Calu3 (cell line): Measurements from ENCODE around the gene SH3BP4. TPM values are rescaled to one million over a fixed set of nuclear protein-coding genes. Genes with fewer than 3 reads are reported as not detected.

Experiments
- BruUV-seq: library from RNA; stranded (reverse); fragments of 400-500 nt; replicated peaks from 2 replicates; lab custom pipeline; 2021; lab: Mats Ljungman, UMichigan
- CTCF ChIA-PET: fragments of 300-600 bp; sonication (Branson Sonifier 250); formaldehyde crosslinking; loops from one replicate; lab custom pipeline; 2022; ENCODE audit warnings: antibody characterized with exemption; lab: Charles Lee
- DNase-seq: peaks from one replicate; pipeline ENCODE4 v3.0.0; 2022
- H3K27ac Mint-ChIP-seq: one replicate; pipeline ENCODE4 v1.8.0; 2022; ENCODE audit warnings: mixed read lengths; ENCODE audit not compliant: unreplicated experiment
- H3K27me3 Mint-ChIP-seq: one replicate; pipeline ENCODE4 v1.8.0; 2022; ENCODE audit warnings: mixed read lengths; ENCODE audit not compliant: unreplicated experiment
- H3K36me3 Mint-ChIP-seq: one replicate; pipeline ENCODE4 v1.8.0; 2022; ENCODE audit warnings: mild to moderate bottlenecking, moderate library complexity, mixed read lengths; ENCODE audit not compliant: insufficient read depth, unreplicated experiment
- H3K4me1 Mint-ChIP-seq: one replicate; pipeline ENCODE4 v1.8.0; 2022; ENCODE audit warnings: mild to moderate bottlenecking, low read depth, mixed read lengths; ENCODE audit not compliant: unreplicated experiment
- H3K4me3 Mint-ChIP-seq: one replicate; pipeline ENCODE4 v1.8.0; 2022; ENCODE audit warnings: mild to moderate bottlenecking, low read depth, moderate library complexity, mixed read lengths; ENCODE audit not compliant: unreplicated experiment
- H3K9me3 Mint-ChIP-seq: one replicate; pipeline ENCODE4 v1.8.0; 2022; ENCODE audit warnings: low read depth, mixed read lengths; ENCODE audit not compliant: unreplicated experiment
- intact Hi-C: fragments of 100-400 bp; cut with micrococcal nuclease; formaldehyde crosslinking; loops from one replicate; pipeline ENCODE4 v1.10.0; 2022; ENCODE audit not compliant: unreplicated experiment
- total RNA-seq: library from RNA; stranded (reverse); gene quantifications from 2 replicates; pipeline ENCODE4 v1.2.3, GENCODE V29; 2022
- TF ChIP-seq, protein P1 (sequence below): fragments of 200-600 bp; IDR thresholded peaks from one replicate; pipeline ENCODE4 v1.8.0; 2022; ENCODE audit warnings: antibody characterized with exemption; ENCODE audit not compliant: unreplicated experiment

Gene SH3BP4
- total RNA-seq, 1 experiment from 2014 or later: 36.9 TPM

DNA sequence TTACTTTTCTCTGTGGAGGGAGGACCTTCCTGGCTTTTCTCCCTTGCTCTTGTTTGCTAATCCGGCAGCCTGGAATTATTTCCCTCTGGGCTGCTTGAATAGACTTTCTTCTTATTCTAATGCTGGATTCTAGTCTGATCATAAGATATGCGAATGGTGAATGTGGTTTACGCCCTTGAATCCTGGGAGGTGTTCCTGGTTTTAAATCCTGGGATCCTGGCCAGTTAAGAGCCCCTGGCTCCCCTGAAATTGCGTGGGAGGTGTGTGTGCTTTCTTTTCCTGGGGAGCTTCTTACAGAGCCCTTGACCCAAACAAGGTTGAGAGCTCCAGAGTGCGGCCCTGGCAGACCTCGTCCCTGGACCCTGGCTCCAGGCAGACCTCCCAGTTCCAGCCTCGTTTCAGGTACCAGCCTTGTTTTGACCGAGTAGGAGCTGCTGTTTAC is 2.8 kb downstream of the SH3BP4 start:
- BruUV-seq: no TSS peak
- no peak for DNase-seq
- Mint-ChIP-seq H3K9me3 (no peaks in the 10 kb centered on the region), H3K4me3 (no peak overlapping the region), H3K27ac (no peak overlapping the region), H3K27me3 (no peaks in the 10 kb centered on the region), H3K36me3 (peaks cover 33% of the 10 kb centered on the region), H3K4me1 (peaks cover 48% of the 10 kb centered on the region)
- intact Hi-C loops: no loop called here
- CTCF ChIA-PET: interaction anchor here (1.0 kb wide), 1 partner anchor 96 kb away, joined by 3 read pairs; no protein-coding TSS in a partner anchor
- TF ChIP-seq, protein P1, sequence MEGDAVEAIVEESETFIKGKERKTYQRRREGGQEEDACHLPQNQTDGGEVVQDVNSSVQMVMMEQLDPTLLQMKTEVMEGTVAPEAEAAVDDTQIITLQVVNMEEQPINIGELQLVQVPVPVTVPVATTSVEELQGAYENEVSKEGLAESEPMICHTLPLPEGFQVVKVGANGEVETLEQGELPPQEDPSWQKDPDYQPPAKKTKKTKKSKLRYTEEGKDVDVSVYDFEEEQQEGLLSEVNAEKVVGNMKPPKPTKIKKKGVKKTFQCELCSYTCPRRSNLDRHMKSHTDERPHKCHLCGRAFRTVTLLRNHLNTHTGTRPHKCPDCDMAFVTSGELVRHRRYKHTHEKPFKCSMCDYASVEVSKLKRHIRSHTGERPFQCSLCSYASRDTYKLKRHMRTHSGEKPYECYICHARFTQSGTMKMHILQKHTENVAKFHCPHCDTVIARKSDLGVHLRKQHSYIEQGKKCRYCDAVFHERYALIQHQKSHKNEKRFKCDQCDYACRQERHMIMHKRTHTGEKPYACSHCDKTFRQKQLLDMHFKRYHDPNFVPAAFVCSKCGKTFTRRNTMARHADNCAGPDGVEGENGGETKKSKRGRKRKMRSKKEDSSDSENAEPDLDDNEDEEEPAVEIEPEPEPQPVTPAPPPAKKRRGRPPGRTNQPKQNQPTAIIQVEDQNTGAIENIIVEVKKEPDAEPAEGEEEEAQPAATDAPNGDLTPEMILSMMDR: no peak

- Mint-ChIP-seq H3K4me1 (peaks cover 43% of the 10 kb centered on the region), H3K36me3 (peaks cover 33% of the 10 kb centered on the region), H3K4me3 (no peak overlapping the region), H3K9me3 (no peaks in the 10 kb centered on the region), H3K27me3 (no peaks in the 10 kb centered on the region), H3K27ac (no peak overlapping the region)
- intact Hi-C loops: no loop called here
- no TSS peak for BruUV-seq
- CTCF ChIA-PET: interaction anchor here (1.0 kb wide), 1 partner anchor 96 kb away, joined by 3 read pairs; no protein-coding TSS in a partner anchor
- DNase-seq: no peak
- TF ChIP-seq, protein P1: no peak
These were observed 3.3 kb downstream of the SH3BP4 start for GRCh38 chr2:234955091-234955591.

GRCh38 chr2:234955971-234956509 is 4.2 kb downstream of the SH3BP4 start:
- intact Hi-C loops: no loop called here
- CTCF ChIA-PET: interaction anchor here (0.6 kb wide), 1 partner anchor 94 kb away, joined by 3 read pairs; no protein-coding TSS in a partner anchor
- H3K4me3 Mint-ChIP-seq: no peak overlapping the region

DNA sequence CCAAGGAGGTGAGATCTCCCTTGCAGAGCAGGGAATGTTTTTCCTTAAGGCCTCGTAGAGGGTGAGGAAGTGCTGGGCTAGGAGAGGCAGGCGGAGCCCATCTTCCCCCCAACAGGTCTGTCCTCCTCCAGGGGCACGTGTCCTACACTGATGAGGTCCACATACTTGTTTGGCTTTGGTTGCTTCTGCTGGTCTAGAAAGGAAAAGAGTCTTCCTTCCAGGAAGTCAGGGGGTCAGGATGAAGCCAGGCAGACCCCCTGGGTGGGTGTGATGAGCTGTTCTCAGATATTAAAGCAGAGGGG is 6.0 kb downstream of the SH3BP4 start:
- H3K4me3 Mint-ChIP-seq: no peak overlapping the region
- no peaks in the 10 kb centered on the region for H3K27me3 Mint-ChIP-seq
- BruUV-seq: no TSS peak
- H3K9me3 Mint-ChIP-seq: no peaks in the 10 kb centered on the region
- H3K36me3 Mint-ChIP-seq: peaks cover 12% of the 10 kb centered on the region
- intact Hi-C loops: no loop called here
- peaks cover 29% of the 10 kb centered on the region for H3K4me1 Mint-ChIP-seq
- TF ChIP-seq, protein P1: no peak
- CTCF ChIA-PET: no interaction called here
- no peak for DNase-seq
- H3K27ac Mint-ChIP-seq: no peak overlapping the region

More at GRCh38 chr2:234955971-234956509, 4.2 kb downstream of the SH3BP4 start:
- Mint-ChIP-seq H3K27me3 (no peaks in the 10 kb centered on the region), H3K9me3 (no peaks in the 10 kb centered on the region), H3K36me3 (peaks cover 24% of the 10 kb centered on the region), H3K27ac (no peak overlapping the region), H3K4me1 (peaks cover 34% of the 10 kb centered on the region)
- TF ChIP-seq, protein P1: no peak
- no peak for DNase-seq
- BruUV-seq: no TSS peak
